HG02970 (cell line): ENCODE results near the gene TBCC.

Experiments
- ATAC-seq: cut with Tn5 transposase; IDR thresholded peaks from one replicate; pipeline ENCODE4 v1.9.1; 2021; ENCODE audit warnings: mild to moderate bottlenecking, moderate library complexity, moderate number of reproducible peaks; ENCODE audit not compliant: unreplicated experiment, low FRiP score

The TBCC gene

GRCh38 chr6:42702200-42702599 is 43.7 kb downstream of the TBCC start:
- ATAC-seq: no peak

- ATAC-seq: no peak
Observed at GRCh38 chr6:42698217-42698616, 47.7 kb downstream of the TBCC start.

- no peak for ATAC-seq
Observed at GRCh38 chr6:42697268-42697655, 48.6 kb downstream of the TBCC start.

- no peak for ATAC-seq
Observed at GRCh38 chr6:42696526-42697267, 49.2 kb downstream of the TBCC start.

- no peak for ATAC-seq
Observed at GRCh38 chr6:42694586-42694985, 51.3 kb downstream of the TBCC start.
